ENCODE results near the gene TTLL10.

- TF ChIP-seq CTCF (conservative IDR thresholded peaks at IDR 0.05 in 1 of 2, IDR thresholded peaks at IDR 0.05 in 1 of 2; ENCODE audit: extremely low read depth in 1 of 2, insufficient read depth in 1 of 2, low read depth in 1 of 2, low read length in 2 of 2), result no peak
- no peak for TF ChIP-seq EZH2 (IDR thresholded peaks at IDR 0.05; ENCODE audit: borderline replicate concordance, low read length)
Observed at GRCh38 chr1:1238702-1239178, 65.1 kb downstream of the TTLL10 start.
